OCI-LY1 (cell line): ENCODE measurements around the gene EBF3.

ENCODE experiments used
- EZH2 ChIP-seq: fragments of 200-600 bp; sonication (generic), shearing (Covaris generic); IDR thresholded peaks from 2 replicates; pipeline ENCODE4 v1.8.0; 2017; ENCODE audit warnings: borderline replicate concordance, mixed run types, mild to moderate bottlenecking, antibody characterized with exemption, low read length, moderate library complexity, mixed read lengths
- TF ChIP-seq, protein P1 (sequence below): fragments of 200-600 bp; sonication (generic), shearing (Covaris generic); IDR thresholded peaks from 2 replicates; pipeline ENCODE4 v1.5.1; 2017; ENCODE audit warnings: mild to moderate bottlenecking, antibody characterized with exemption, low read length, moderate library complexity, mixed read lengths

DNA sequence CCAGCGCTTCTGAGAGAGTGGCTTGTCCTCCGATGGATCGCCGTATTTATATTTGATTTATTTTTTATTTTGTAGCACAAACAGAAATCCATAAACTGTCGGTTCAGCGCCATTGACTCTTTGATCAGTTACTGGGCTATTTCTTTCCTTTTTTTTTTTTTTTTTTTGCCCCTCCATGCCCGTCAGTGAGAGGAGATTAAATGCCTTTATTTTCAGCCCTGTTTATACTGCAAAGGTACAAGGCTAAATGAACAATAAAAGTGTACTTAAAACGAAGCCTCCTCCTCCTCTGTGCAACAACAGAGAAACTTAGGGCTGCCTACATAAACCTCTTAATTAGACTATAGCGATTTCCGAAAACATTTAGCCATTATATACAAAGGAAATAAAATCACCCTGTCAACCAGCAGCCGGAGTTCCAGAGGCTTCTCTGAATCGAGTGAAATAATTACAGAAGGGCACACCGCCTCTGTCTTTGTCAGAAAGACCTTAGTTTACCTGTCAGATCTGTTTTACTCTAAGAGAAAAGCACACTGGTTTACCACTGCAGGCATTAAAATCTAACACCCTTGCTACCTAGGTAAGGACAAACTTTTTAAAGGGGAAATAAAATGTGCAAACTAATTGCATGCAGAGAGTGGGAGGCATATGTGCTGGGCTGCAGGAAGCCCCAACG lies 3.5 kb downstream of the EBF3 start:
- no peak for TF ChIP-seq EZH2
- TF ChIP-seq, protein P1, sequence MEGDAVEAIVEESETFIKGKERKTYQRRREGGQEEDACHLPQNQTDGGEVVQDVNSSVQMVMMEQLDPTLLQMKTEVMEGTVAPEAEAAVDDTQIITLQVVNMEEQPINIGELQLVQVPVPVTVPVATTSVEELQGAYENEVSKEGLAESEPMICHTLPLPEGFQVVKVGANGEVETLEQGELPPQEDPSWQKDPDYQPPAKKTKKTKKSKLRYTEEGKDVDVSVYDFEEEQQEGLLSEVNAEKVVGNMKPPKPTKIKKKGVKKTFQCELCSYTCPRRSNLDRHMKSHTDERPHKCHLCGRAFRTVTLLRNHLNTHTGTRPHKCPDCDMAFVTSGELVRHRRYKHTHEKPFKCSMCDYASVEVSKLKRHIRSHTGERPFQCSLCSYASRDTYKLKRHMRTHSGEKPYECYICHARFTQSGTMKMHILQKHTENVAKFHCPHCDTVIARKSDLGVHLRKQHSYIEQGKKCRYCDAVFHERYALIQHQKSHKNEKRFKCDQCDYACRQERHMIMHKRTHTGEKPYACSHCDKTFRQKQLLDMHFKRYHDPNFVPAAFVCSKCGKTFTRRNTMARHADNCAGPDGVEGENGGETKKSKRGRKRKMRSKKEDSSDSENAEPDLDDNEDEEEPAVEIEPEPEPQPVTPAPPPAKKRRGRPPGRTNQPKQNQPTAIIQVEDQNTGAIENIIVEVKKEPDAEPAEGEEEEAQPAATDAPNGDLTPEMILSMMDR = no peak
